Loucy (cell line): ENCODE results near the gene SKI.

Source experiments
- H2AFZ ChIP-seq: fragments of 200-600 bp; sonication (generic); 2 replicates; pipeline ENCODE4 v1.6.0; 2016; ENCODE audit warnings: antibody characterized with exemption, mild to moderate bottlenecking, low read length, moderate library complexity
- H3F3A ChIP-seq: fragments of 200-600 bp; 2 replicates; pipeline ENCODE4 v1.6.0; 2016; ENCODE audit warnings: antibody characterized with exemption, low read depth, mild to moderate bottlenecking
- H3K27me3 ChIP-seq: fragments of 200-600 bp; sonication (generic); 2 replicates; pipeline ENCODE4 v1.6.1; 2014; ENCODE audit warnings: low read length, mild to moderate bottlenecking; ENCODE audit not compliant: insufficient read depth, poor library complexity, severe bottlenecking
- H3K36me3 ChIP-seq: fragments of 200-600 bp; sonication (generic); 2 replicates; pipeline ENCODE4 v1.6.1; 2016; ENCODE audit warnings: low read length; ENCODE audit not compliant: insufficient read depth
- H3K4me1 ChIP-seq: fragments of 200-600 bp; sonication (generic); 2 replicates; pipeline ENCODE4 v1.5.1; 2014; ENCODE audit warnings: low read length, mild to moderate bottlenecking; ENCODE audit not compliant: insufficient read depth, poor library complexity, severe bottlenecking
- H3K4me2 ChIP-seq: fragments of 200-600 bp; sonication (generic); 2 replicates; pipeline ENCODE4 v1.6.0; 2014; ENCODE audit warnings: antibody characterized with exemption, low read length, low read depth, mild to moderate bottlenecking; ENCODE audit not compliant: poor library complexity, severe bottlenecking
- H3K4me3 ChIP-seq: fragments of 200-600 bp; sonication (generic); 2 replicates; pipeline ENCODE4 v1.5.1; 2014; ENCODE audit warnings: low read length, mild to moderate bottlenecking, mixed read lengths; ENCODE audit not compliant: poor library complexity, severe bottlenecking
- H3K79me2 ChIP-seq: fragments of 200-600 bp; sonication (generic); 2 replicates; pipeline ENCODE4 v1.6.1; 2014; ENCODE audit warnings: low read length; ENCODE audit not compliant: insufficient read depth
- H3K9ac ChIP-seq: fragments of 200-600 bp; sonication (generic); 2 replicates; pipeline ENCODE4 v1.6.0; 2014; ENCODE audit warnings: mild to moderate bottlenecking, low read depth, low read length, moderate library complexity; ENCODE audit not compliant: poor library complexity, severe bottlenecking
- H3K9me2 ChIP-seq: fragments of 200-600 bp; sonication (generic); replicated peaks from 2 replicates; pipeline ENCODE4 v1.6.1; 2016; ENCODE audit warnings: low read depth, low read length, mixed read lengths
- H3K9me3 ChIP-seq: fragments of 200-600 bp; sonication (generic); 2 replicates; pipeline ENCODE4 v1.6.1; 2014; ENCODE audit warnings: mild to moderate bottlenecking, antibody characterized with exemption, low read length, low read depth; ENCODE audit not compliant: insufficient read depth
- H4K20me1 ChIP-seq: fragments of 200-600 bp; sonication (generic); 2 replicates; pipeline ENCODE4 v1.6.0; 2014; ENCODE audit warnings: antibody characterized with exemption, low read length, mild to moderate bottlenecking; ENCODE audit not compliant: insufficient read depth, poor library complexity, severe bottlenecking
- CTCF ChIP-seq: fragments of 200-600 bp; sonication (generic); conservative IDR thresholded peaks from 2 replicates; pipeline ENCODE4 v1.5.1; 2014; ENCODE audit warnings: mild to moderate bottlenecking, antibody characterized with exemption, low read length
- EZH2phosphoT487 ChIP-seq: fragments of 200-600 bp; IDR thresholded peaks from 2 replicates; pipeline ENCODE4 v1.6.1; 2018; ENCODE audit warnings: antibody characterized with exemption, mild to moderate bottlenecking, moderate library complexity, borderline replicate concordance

SKI gene

DNA sequence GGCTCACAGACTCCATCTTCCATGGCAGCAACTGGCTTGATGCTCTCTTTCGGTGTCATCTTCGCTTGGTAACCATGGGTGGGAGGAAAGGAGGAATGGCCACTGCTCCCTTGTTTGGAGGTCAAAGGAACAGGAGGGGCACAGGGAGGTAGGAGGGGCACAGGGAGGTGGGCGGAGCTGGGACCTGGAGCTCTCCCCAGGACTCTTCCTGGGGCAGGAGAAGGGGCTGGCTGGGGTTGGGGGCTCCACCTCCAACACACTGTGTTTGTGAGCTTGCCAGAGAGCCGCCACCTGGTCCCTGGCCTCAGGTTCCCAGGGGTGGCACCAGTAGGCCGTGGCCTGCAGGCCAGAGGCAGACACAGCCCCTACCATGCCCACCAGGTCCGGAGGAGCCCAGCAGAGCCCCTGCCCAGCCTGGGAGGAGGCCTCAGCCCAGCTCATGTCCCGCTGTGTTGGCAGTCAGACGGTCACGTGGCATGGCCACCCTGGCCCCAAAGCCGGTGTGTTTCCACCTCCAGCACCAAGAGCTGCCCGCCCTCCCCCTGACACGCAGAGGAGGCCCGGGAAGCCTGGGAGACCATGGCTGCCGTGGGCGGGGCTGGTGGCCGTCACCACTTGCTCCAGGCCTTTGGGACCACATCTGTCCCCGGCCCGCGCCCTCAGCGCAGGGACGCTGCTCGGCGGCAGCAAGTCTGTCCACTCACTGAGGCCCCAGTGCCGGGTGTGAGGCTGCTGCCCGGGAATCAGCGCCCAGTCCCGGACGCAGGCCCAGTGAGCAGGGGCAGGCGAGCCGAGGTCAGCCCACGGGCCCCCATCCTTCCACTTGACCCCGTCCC, 89.3 kb downstream of the SKI start:
- Histone ChIP-seq H3K27me3 (no peaks in the 10 kb centered on the region), H3K79me2 (no peaks in the 10 kb centered on the region), H2AFZ (no peak overlapping the region), H3F3A (no peaks in the 10 kb centered on the region), H4K20me1 (no peaks in the 10 kb centered on the region), H3K9me3 (no peaks in the 10 kb centered on the region), H3K9me2 (no peaks in the 10 kb centered on the region), H3K4me1 (peaks cover 7% of the 10 kb centered on the region), H3K9ac (no peak overlapping the region), H3K36me3 (no peaks in the 10 kb centered on the region), H3K4me3 (no peak overlapping the region), H3K4me2 (no peak overlapping the region)
- no peak for TF ChIP-seq CTCF
- TF ChIP-seq EZH2phosphoT487: no peak

GRCh38 chr1:2318314-2319278, 90.5 kb downstream of the SKI start:
- TF ChIP-seq CTCF: no peak
- no peak for TF ChIP-seq EZH2phosphoT487
- Histone ChIP-seq H3K9ac (no peak overlapping the region), H3K4me1 (peaks cover 7% of the 10 kb centered on the region), H3K9me3 (no peaks in the 10 kb centered on the region), H3K27me3 (no peaks in the 10 kb centered on the region), H2AFZ (no peak overlapping the region), H4K20me1 (no peaks in the 10 kb centered on the region), H3K4me3 (no peak overlapping the region), H3F3A (no peaks in the 10 kb centered on the region), H3K79me2 (no peaks in the 10 kb centered on the region), H3K36me3 (no peaks in the 10 kb centered on the region), H3K4me2 (no peak overlapping the region), H3K9me2 (no peaks in the 10 kb centered on the region)

GRCh38 chr1:2319291-2319690, 91.2 kb downstream of the SKI start:
- H3K4me1 ChIP-seq: peaks cover 7% of the 10 kb centered on the region
- TF ChIP-seq EZH2phosphoT487 (no peak), CTCF (no peak)
- H3K9ac ChIP-seq: no peak overlapping the region
- no peak overlapping the region for H3K4me3 ChIP-seq
- peaks cover 4% of the 10 kb centered on the region; the same call in 1 of the 2 replicates for H3K9me3 ChIP-seq
- no peak overlapping the region for H2AFZ ChIP-seq
- no peaks in the 10 kb centered on the region for H3K79me2 ChIP-seq
- no peaks in the 10 kb centered on the region for H3K36me3 ChIP-seq
- no peak overlapping the region for H3K4me2 ChIP-seq
- no peaks in the 10 kb centered on the region for H3K9me2 ChIP-seq
- H3F3A ChIP-seq: no peaks in the 10 kb centered on the region
- H4K20me1 ChIP-seq: no peaks in the 10 kb centered on the region
- H3K27me3 ChIP-seq: no peaks in the 10 kb centered on the region
